Erythroblast (primary cell): ENCODE results near the gene CDADC1.

Experiments
- GATA1 ChIP-seq: IDR thresholded peaks from 2 replicates; pipeline ENCODE4 v1.6.1; 2011; ENCODE audit warnings: low read depth, mild to moderate bottlenecking, control low read depth, low read length, moderate library complexity
- POLR2A ChIP-seq: IDR thresholded peaks from 2 replicates; pipeline ENCODE4 v1.6.1; 2011; ENCODE audit warnings: mild to moderate bottlenecking, low read length

- TF ChIP-seq POLR2A (no peak), GATA1 (no peak)
Measured at GRCh38 chr13:49329831-49330545, 82.3 kb downstream of the CDADC1 start.
